ENCODE measurements around the gene P3R3URF.

The P3R3URF gene

DNA sequence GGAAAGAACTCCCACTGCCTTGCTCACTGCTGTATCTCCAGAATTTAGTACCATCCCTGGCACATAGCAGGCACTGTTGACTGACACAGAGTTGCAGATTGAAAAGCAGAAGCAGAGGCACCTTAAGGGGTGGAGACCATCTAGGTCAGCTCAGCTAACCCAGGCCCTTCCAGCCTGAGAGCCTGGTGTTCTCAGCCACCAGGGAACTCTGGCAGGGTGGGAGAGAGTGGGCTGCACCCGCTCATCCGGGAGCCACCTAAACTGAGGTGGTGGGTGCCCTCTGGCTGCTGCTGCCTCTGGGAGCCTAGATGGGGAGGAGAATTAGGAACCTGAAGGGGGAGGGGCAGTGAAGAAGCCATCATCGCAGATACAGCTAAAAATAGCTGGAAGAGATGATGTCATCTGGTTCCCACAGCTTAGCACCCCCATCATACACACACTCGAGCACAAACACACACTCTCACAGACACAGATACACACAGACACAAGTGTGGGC lies 2.9 kb downstream of the P3R3URF start:
- H3K9me3 ChIP-seq (ENCODE audit: control insufficient read depth, low read length): no peaks in the 10 kb centered on the region
- DNase-seq: no peak
- H3K4me3 ChIP-seq (ENCODE audit: insufficient read depth, low read depth, low read length, poor library complexity, severe bottlenecking): no peak overlapping the region
- H3K27ac ChIP-seq (ENCODE audit: insufficient read depth, low read length, poor library complexity, severe bottlenecking): no peak overlapping the region
- no peaks in the 10 kb centered on the region for H3K27me3 ChIP-seq (replicated peaks; ENCODE audit: control insufficient read depth, insufficient read depth, low read length, poor library complexity, severe bottlenecking)
- H3K36me3 ChIP-seq (ENCODE audit: control insufficient read depth, insufficient read depth, low read length): no peaks in the 10 kb centered on the region
- no peaks in the 10 kb centered on the region for H3K4me1 ChIP-seq (ENCODE audit: control insufficient read depth, insufficient read depth, low read length, poor library complexity, severe bottlenecking)

DNA sequence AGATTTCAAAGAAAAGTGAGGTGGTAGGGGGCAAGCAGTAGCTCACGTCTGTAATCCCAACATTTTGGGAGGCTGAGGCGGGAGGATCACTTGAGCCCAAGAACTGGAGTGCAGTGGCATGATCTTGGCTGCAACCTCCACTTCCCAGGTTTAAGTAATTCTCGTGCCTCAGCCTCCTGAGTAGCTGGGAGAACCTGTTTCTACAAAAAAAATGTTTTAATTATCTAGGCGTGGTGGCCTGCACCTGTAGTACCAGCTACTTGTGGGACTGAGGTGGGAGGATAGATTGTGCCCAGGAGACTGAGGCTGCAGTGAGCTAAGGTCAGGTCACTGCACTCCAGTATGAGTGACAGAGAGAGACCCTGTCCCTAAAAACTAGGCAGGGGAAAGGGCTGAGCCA lies 4.0 kb downstream of the P3R3URF start:
- no peaks in the 10 kb centered on the region for H3K36me3 ChIP-seq (ENCODE audit: control insufficient read depth, insufficient read depth, low read length)
- DNase-seq: no peak
- H3K4me3 ChIP-seq (ENCODE audit: insufficient read depth, low read depth, low read length, poor library complexity, severe bottlenecking): no peak overlapping the region
- no peaks in the 10 kb centered on the region for H3K9me3 ChIP-seq (ENCODE audit: control insufficient read depth, low read length)
- H3K4me1 ChIP-seq (ENCODE audit: control insufficient read depth, insufficient read depth, low read length, poor library complexity, severe bottlenecking): peaks cover 3% of the 10 kb centered on the region
- H3K27me3 ChIP-seq (replicated peaks; ENCODE audit: control insufficient read depth, insufficient read depth, low read length, poor library complexity, severe bottlenecking): no peaks in the 10 kb centered on the region
- H3K27ac ChIP-seq (ENCODE audit: insufficient read depth, low read length, poor library complexity, severe bottlenecking): no peak overlapping the region

DNA sequence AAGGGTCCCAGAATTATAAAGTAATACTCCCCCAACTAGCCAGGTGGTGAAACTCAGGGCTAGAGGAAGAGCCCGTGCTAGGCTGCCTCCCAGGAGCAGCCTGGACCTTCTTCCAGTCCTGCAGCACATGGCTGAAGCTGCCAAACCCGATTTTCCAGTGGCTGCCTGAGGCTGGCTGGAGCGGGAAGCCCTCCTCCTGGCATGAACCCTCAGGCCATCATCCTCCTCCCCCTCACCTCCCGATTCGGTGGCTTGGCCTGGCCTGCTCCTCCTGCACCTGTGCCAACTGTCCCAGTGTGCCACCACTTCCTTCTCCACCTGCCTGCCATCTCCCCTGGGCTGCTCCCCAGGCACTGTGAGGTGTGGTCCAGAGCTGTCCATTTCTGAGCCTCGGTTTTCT lies 4.4 kb downstream of the P3R3URF start:
- no peak overlapping the region for H3K4me3 ChIP-seq (ENCODE audit: insufficient read depth, low read depth, low read length, poor library complexity, severe bottlenecking)
- H3K4me1 ChIP-seq (ENCODE audit: control insufficient read depth, insufficient read depth, low read length, poor library complexity, severe bottlenecking): peaks cover 8% of the 10 kb centered on the region
- H3K27ac ChIP-seq (ENCODE audit: insufficient read depth, low read length, poor library complexity, severe bottlenecking): no peak overlapping the region
- DNase-seq: no peak
- no peaks in the 10 kb centered on the region for H3K27me3 ChIP-seq (replicated peaks; ENCODE audit: control insufficient read depth, insufficient read depth, low read length, poor library complexity, severe bottlenecking)
- H3K9me3 ChIP-seq (ENCODE audit: control insufficient read depth, low read length): no peaks in the 10 kb centered on the region
- no peaks in the 10 kb centered on the region for H3K36me3 ChIP-seq (ENCODE audit: control insufficient read depth, insufficient read depth, low read length)

DNA sequence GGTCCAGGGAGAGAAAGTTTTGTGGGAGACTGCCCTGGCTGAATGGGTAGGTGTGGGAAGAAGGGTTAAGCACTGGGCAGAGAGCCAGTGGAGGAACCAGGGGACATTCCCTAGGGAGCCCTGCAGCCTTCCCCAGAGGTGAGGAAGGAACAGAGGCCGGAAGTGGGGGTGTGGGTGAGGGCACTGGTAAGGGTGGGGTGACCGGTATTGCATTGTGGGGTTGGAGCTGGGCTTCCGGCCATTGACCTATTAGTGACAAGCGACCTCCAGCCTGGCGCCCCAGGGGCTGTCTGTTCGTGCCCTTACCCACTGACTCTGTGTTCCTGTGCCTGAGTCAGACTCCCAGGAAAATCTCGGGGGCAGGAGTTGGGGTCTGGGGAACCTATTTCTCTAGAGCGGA lies 4.9 kb downstream of the P3R3URF start:
- no peaks in the 10 kb centered on the region for H3K36me3 ChIP-seq (ENCODE audit: control insufficient read depth, insufficient read depth, low read length)

DNA sequence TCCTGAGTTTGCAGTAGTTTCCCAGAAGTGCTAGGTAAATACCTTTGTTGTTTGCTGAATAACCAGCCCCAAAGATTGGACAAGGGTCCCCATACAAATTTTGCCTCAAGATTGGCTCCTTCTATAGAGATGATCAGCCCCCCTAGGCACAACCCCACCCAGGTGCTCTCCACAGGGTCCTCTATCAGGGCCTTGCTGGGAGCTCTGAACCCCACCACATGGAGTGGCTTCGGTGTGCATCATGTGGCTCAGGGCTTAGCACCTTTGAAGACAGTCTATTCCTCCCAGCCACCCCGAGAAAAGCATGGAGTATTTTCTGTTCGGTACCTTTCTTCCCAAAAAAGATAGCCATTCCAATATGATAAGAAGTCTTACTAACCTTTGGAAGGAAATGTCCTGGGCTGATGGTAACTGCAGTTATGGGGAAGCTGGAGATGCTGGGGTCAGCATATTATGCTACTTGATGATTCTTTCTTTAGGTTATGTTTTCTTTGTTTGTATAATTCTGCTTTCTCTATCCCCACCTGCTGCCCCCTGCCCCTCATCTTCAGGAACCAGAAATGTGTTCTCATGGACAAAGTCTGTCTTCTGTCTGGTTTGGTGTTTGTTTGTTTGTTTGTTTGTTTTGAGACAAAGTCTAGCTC lies 6.4 kb downstream of the P3R3URF start:
- Histone ChIP-seq H3K27me3 (replicated peaks; ENCODE audit: control insufficient read depth, insufficient read depth, low read length, poor library complexity, severe bottlenecking) (no peaks in the 10 kb centered on the region), H3K36me3 (ENCODE audit: control insufficient read depth, insufficient read depth, low read length) (no peaks in the 10 kb centered on the region), H3K27ac (ENCODE audit: insufficient read depth, low read length, poor library complexity, severe bottlenecking) (no peak overlapping the region), H3K9me3 (ENCODE audit: control insufficient read depth, low read length) (no peaks in the 10 kb centered on the region), H3K4me3 (ENCODE audit: insufficient read depth, low read depth, low read length, poor library complexity, severe bottlenecking) (no peak overlapping the region), H3K4me1 (ENCODE audit: control insufficient read depth, insufficient read depth, low read length, poor library complexity, severe bottlenecking) (peaks cover 11% of the 10 kb centered on the region)
- DNase-seq: no peak

More for the DNA sequence above, 4.9 kb downstream of the P3R3URF start:
- Histone ChIP-seq H3K4me3 (ENCODE audit: insufficient read depth, low read depth, low read length, poor library complexity, severe bottlenecking) (no peak overlapping the region), H3K9me3 (ENCODE audit: control insufficient read depth, low read length) (no peaks in the 10 kb centered on the region), H3K4me1 (ENCODE audit: control insufficient read depth, insufficient read depth, low read length, poor library complexity, severe bottlenecking) (peaks cover 11% of the 10 kb centered on the region), H3K27me3 (replicated peaks; ENCODE audit: control insufficient read depth, insufficient read depth, low read length, poor library complexity, severe bottlenecking) (no peaks in the 10 kb centered on the region), H3K27ac (ENCODE audit: insufficient read depth, low read length, poor library complexity, severe bottlenecking) (no peak overlapping the region)
- no peak for DNase-seq

DNA sequence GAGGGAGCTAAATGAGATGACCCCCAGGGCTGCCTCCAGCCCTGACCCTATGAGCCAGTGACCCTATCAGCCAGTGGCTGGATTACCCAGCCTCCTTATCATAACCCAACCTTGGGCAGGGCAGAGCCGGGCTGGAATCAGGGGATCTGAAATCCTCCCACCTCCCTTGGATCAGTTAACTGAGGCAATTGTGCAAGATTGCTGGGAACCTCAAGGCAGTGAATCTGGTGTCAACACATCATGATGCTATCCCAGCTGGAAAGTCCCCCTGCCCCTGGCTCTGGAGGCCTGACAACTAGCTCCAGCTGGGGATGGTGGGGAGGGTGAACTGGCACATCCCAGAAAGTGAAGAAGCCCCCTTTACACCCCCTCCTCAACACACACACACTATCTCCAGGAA lies 7.8 kb downstream of the P3R3URF start:
- H3K27me3 ChIP-seq (replicated peaks; ENCODE audit: control insufficient read depth, insufficient read depth, low read length, poor library complexity, severe bottlenecking): no peaks in the 10 kb centered on the region

DNA sequence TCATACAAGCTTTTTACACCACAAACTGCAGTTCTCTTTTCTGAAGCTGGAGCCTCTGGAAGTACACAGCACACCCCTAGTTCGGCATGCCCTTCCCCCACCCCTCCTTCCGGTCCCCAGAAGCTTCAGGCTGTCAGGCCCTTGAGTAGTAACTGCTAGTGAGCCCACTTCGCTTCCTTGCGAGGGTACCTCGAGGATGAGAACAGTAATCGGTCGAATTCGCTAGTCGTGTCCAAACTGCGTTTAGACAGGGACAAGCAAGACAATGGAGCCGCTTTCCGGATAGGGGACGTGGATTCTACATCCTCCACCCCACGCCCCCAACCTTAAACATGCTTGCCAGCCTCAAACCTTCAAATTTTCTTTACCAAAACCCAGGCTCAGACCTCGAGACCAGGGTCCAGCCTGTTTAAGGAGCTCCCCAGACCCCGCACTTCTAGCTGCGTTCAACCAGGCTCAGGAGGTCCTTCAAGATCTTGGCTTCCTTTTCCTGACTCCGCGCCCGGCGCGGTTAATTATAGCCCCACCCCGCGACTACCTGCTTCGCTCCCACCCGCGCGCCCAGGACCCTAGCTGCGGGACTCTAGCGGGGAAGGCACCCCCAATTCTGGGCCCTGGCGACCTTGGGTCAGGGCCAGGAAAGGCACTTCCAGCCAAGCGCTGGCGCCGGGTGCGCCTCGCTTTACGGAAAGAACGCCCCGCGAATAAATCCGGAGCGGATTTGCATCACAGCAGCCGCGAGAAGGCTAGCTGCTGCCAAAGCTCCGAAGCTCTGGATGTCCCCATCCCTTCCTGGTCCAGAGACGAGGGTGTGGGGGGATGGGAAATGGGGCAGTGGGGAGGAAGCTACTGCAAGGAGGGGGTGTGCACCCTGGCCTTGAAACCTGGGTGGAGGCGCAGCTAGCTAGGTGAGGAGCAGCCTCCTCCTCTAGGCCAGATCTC lies 9.5 kb downstream of the P3R3URF start:
- Histone ChIP-seq H3K27ac (ENCODE audit: insufficient read depth, low read length, poor library complexity, severe bottlenecking) (peak overlapping the region; percentile 37), H3K4me3 (ENCODE audit: insufficient read depth, low read depth, low read length, poor library complexity, severe bottlenecking) (peak overlapping the region; percentile 67), H3K27me3 (replicated peaks; ENCODE audit: control insufficient read depth, insufficient read depth, low read length, poor library complexity, severe bottlenecking) (no peaks in the 10 kb centered on the region), H3K4me1 (ENCODE audit: control insufficient read depth, insufficient read depth, low read length, poor library complexity, severe bottlenecking) (peaks cover 11% of the 10 kb centered on the region), H3K36me3 (ENCODE audit: control insufficient read depth, insufficient read depth, low read length) (no peaks in the 10 kb centered on the region), H3K9me3 (ENCODE audit: control insufficient read depth, low read length) (no peaks in the 10 kb centered on the region)
- DNase-seq: peak in 1 of 3 donors; percentile 10

More for the DNA sequence above, 7.8 kb downstream of the P3R3URF start:
- no peak overlapping the region for H3K4me3 ChIP-seq (ENCODE audit: insufficient read depth, low read depth, low read length, poor library complexity, severe bottlenecking)
- no peak for DNase-seq
- H3K27ac ChIP-seq (ENCODE audit: insufficient read depth, low read length, poor library complexity, severe bottlenecking): no peak overlapping the region
- no peaks in the 10 kb centered on the region for H3K36me3 ChIP-seq (ENCODE audit: control insufficient read depth, insufficient read depth, low read length)
- no peaks in the 10 kb centered on the region for H3K9me3 ChIP-seq (ENCODE audit: control insufficient read depth, low read length)
- H3K4me1 ChIP-seq (ENCODE audit: control insufficient read depth, insufficient read depth, low read length, poor library complexity, severe bottlenecking): peaks cover 11% of the 10 kb centered on the region

DNA sequence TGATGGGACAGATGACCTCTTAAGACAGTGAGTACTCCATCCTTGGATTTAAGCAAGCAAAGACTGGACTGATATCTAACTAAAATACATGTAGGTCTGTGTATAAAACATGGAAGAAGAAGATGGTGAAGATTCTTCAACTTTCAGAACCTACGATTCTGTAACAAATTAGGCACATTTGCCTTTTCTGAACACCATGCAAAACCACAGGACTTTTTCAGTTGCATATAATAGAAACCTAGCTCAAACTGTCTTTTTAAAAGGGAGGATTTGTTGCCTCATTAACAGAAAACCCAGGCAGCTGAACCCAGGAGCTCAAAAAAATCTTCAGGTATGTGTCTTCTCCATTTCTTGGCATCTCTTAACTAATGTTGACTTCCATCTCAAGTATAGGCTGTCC lies 16.1 kb downstream of the P3R3URF start:
- no peaks in the 10 kb centered on the region for H3K36me3 ChIP-seq (ENCODE audit: control insufficient read depth, insufficient read depth, low read length)
- no peak for DNase-seq
- no peak overlapping the region for H3K4me3 ChIP-seq (ENCODE audit: insufficient read depth, low read depth, low read length, poor library complexity, severe bottlenecking)
- H3K9me3 ChIP-seq (ENCODE audit: control insufficient read depth, low read length): no peaks in the 10 kb centered on the region
- no peaks in the 10 kb centered on the region for H3K27me3 ChIP-seq (replicated peaks; ENCODE audit: control insufficient read depth, insufficient read depth, low read length, poor library complexity, severe bottlenecking)
- H3K27ac ChIP-seq (ENCODE audit: insufficient read depth, low read length, poor library complexity, severe bottlenecking): no peak overlapping the region
- H3K4me1 ChIP-seq (ENCODE audit: control insufficient read depth, insufficient read depth, low read length, poor library complexity, severe bottlenecking): no peaks in the 10 kb centered on the region

DNA sequence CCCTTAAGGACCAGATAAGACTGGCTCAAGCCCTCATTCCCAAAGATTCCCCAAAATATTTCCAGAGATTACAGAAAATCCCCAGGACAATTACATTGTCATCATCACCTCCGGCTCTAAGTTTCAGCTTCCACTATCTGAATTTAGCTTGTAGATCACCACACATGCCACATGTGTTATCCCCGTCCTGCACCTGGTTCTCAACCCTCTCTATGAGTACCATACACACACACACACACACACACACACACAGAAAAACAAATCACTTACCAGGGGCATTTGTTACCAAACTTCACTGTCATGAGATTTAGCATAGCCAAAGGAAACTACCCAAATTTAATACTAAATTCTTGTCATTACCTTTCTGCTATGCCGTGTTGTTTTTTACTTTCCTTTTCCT lies 16.8 kb downstream of the P3R3URF start:
- Histone ChIP-seq H3K4me3 (ENCODE audit: insufficient read depth, low read depth, low read length, poor library complexity, severe bottlenecking) (no peak overlapping the region), H3K4me1 (ENCODE audit: control insufficient read depth, insufficient read depth, low read length, poor library complexity, severe bottlenecking) (no peaks in the 10 kb centered on the region), H3K27me3 (replicated peaks; ENCODE audit: control insufficient read depth, insufficient read depth, low read length, poor library complexity, severe bottlenecking) (no peaks in the 10 kb centered on the region), H3K27ac (ENCODE audit: insufficient read depth, low read length, poor library complexity, severe bottlenecking) (no peak overlapping the region), H3K9me3 (ENCODE audit: control insufficient read depth, low read length) (no peaks in the 10 kb centered on the region), H3K36me3 (ENCODE audit: control insufficient read depth, insufficient read depth, low read length) (no peaks in the 10 kb centered on the region)
- DNase-seq: no peak

All from effector memory CD4-positive, alpha-beta T cell (primary cell).